Activated T-cell treated with anti-CD3 and anti-CD28 coated beads, Interleukin-2, amount 50 U/mL, for 24 hours (primary cell): ENCODE results near the gene TBC1D9B.
"Not testable (repeated sequence)": the region's sequence is repeated elsewhere in the genome, so short reads cannot be mapped to it uniquely, and the experiment has no call there.

Experiments used
- DNase-seq: peaks from one replicate; pipeline ENCODE4 v3.0.0-alpha.2; 2020
- H3K27ac Mint-ChIP-seq: 2 replicates; pipeline ENCODE4 v1.8.0; 2020; ENCODE audit warnings: mild to moderate bottlenecking, mixed read lengths
- H3K27me3 Mint-ChIP-seq: 2 replicates; pipeline ENCODE4 v1.8.0; 2020; ENCODE audit warnings: mixed read lengths
- H3K36me3 Mint-ChIP-seq: 2 replicates; pipeline ENCODE4 v1.8.0; 2020; ENCODE audit warnings: low read depth, mixed read lengths
- H3K4me1 Mint-ChIP-seq: 2 replicates; pipeline ENCODE4 v1.8.0; 2020; ENCODE audit warnings: low read depth, mixed read lengths
- H3K4me3 Mint-ChIP-seq: 2 replicates; pipeline ENCODE4 v1.8.0; 2020; ENCODE audit warnings: mild to moderate bottlenecking, moderate library complexity, mixed read lengths
- H3K9me3 Mint-ChIP-seq: 2 replicates; pipeline ENCODE4 v1.8.0; 2020; ENCODE audit warnings: mixed read lengths

The TBC1D9B gene

GRCh38 chr5:179834871-179835270 is 72.8 kb downstream of the TBC1D9B start:
- H3K4me1 Mint-ChIP-seq = peaks cover 29% of the 10 kb centered on the region
- not testable (repeated sequence) for H3K27ac Mint-ChIP-seq, DNase-seq, H3K4me3 Mint-ChIP-seq, H3K9me3 Mint-ChIP-seq, H3K27me3 Mint-ChIP-seq
- H3K36me3 Mint-ChIP-seq = peaks cover 90% of the 10 kb centered on the region

DNA sequence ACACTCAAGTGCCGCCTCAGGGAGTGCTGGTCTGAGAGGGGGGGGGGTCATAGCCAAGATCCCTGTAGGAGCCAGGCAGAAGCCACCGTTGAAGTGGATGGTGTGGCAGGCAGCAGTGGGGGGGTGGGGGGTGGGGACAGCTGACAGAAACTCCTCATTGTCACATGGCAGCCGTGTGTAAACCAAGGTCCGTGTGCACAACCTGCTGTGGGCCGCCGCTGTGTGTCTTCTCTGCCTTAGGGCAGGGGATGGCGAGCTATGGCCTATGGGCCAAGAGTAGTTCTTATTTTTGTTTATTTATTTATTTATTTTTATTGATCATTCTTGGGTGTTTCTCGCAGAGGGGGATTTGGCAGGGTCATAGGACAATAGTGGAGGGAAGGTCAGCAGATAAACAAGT is 73.6 kb downstream of the TBC1D9B start:
- no peak for DNase-seq
- Mint-ChIP-seq H3K4me3 (no peak overlapping the region), H3K27me3 (no peaks in the 10 kb centered on the region), H3K27ac (no peak overlapping the region), H3K36me3 (peaks cover 91% of the 10 kb centered on the region), H3K4me1 (peaks cover 30% of the 10 kb centered on the region), H3K9me3 (no peaks in the 10 kb centered on the region)

DNA sequence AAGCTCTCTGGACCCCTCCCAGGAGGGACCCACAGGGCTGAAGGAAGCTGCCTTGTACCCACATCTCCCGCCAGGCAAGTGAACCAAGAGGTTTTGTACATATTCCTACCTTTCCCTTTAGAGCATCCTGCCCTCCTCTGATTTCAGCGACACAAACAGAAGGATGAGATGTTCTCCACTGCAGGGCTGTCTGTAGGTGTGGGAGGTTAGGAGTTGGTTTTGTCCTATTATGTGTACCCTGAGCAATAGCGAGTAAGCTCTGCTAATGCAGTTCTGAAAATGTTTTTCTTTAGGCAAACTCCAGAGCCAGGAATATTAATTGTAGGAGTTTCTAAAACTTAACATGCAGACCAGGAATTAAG is 74.0 kb downstream of the TBC1D9B start:
- H3K27me3 Mint-ChIP-seq = no peaks in the 10 kb centered on the region
- DNase-seq = no peak
- peak overlapping the region; percentile 71 for H3K27ac Mint-ChIP-seq
- no peak overlapping the region for H3K4me3 Mint-ChIP-seq
- peaks cover 92% of the 10 kb centered on the region for H3K36me3 Mint-ChIP-seq
- H3K9me3 Mint-ChIP-seq = no peaks in the 10 kb centered on the region
- H3K4me1 Mint-ChIP-seq = peaks cover 33% of the 10 kb centered on the region

- Mint-ChIP-seq H3K27me3 (no peaks in the 10 kb centered on the region), H3K27ac (peak overlapping the region; percentile 71), H3K4me1 (peaks cover 35% of the 10 kb centered on the region), H3K4me3 (no peak overlapping the region), H3K36me3 (peaks cover 92% of the 10 kb centered on the region), H3K9me3 (no peaks in the 10 kb centered on the region)
- no peak for DNase-seq
Observed at GRCh38 chr5:179833056-179833708, 74.5 kb downstream of the TBC1D9B start.

DNA sequence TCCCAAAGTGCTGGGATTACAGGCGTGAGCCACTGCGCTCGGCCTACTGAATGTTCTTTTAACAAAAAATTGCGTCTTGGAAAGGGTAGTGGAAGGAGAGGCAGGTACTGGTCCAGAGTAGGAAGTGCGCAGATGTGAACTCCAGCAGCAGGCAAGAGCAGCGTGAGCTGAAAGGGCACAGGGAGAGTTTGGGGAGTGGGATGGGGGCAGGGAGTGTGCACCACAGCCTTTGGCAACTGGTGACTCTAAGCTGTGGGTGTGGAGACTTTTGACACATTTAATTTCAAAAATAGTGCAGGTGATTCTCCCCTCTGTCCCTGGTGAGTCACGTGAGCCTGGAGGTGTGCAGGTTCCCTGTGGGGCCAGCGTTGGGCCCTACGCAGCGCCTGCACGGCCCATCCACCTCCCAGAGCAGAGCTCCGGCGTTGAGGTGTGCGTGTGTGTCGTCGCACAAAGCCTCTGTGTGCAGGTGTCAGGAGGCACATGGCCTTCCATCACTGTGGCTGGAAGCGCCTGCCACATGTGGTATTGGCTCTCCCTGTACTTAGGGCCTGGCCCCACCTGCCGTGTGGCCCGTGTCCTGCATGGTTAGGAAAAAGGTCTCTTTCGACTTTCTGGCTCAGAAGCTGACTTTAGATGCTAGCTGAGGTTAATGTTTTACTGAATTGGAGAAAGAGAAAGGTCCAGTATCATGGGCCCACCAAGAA is 75.5 kb downstream of the TBC1D9B start:
- Mint-ChIP-seq H3K4me3 (no peak overlapping the region), H3K4me1 (peaks cover 40% of the 10 kb centered on the region), H3K9me3 (no peaks in the 10 kb centered on the region), H3K27me3 (no peaks in the 10 kb centered on the region), H3K36me3 (peaks cover 92% of the 10 kb centered on the region), H3K27ac (peak overlapping the region; percentile 74)
- no peak for DNase-seq

DNA sequence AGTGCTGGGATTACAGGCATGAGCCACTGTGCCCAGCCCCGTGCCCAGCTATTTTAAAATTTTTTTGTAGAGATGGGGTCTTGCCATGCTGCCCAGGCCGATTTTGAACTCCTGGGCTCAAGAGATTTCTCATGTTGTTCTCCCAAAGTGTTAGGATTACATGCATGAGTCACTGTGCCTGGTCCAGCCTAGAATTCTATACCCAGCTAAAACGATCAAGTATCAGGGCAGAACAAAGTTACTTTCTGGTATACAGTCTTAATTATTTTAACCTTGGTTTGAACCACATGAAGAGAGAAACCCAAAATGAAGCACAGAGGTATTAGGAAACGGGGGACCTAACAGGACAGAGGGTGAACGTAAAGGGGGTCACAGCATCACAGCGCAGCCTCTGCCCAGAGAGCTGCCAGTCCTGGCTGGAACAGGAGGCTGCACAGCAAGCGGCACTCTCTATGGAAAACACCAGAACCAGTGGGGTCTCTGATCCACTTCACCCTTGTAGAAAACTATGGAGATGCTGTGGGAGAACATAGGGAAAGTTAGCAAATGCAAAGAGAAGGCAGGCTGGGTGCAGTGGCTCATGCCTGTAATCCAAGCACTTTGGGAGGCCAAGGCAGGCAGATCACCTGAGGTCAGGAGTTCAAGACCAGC is 76.8 kb downstream of the TBC1D9B start:
- peak overlapping the region; percentile 55 for H3K27ac Mint-ChIP-seq
- no peak overlapping the region for H3K4me3 Mint-ChIP-seq
- H3K27me3 Mint-ChIP-seq = no peaks in the 10 kb centered on the region
- DNase-seq = no peak
- peaks cover 92% of the 10 kb centered on the region for H3K36me3 Mint-ChIP-seq
- peaks cover 33% of the 10 kb centered on the region for H3K4me1 Mint-ChIP-seq
- no peaks in the 10 kb centered on the region for H3K9me3 Mint-ChIP-seq

- Mint-ChIP-seq H3K4me1 (peaks cover 38% of the 10 kb centered on the region), H3K4me3 (no peak overlapping the region)
- DNase-seq = no peak
Observed at GRCh38 chr5:179829732-179830435, 77.8 kb downstream of the TBC1D9B start.

GRCh38 chr5:179828756-179829421 is 78.8 kb downstream of the TBC1D9B start:
- no peak for DNase-seq
- Mint-ChIP-seq H3K4me3 (no peak overlapping the region), H3K27me3 (no peaks in the 10 kb centered on the region), H3K4me1 (peaks cover 43% of the 10 kb centered on the region), H3K27ac (peak overlapping the region; percentile 81), H3K9me3 (no peaks in the 10 kb centered on the region), H3K36me3 (peaks cover 99% of the 10 kb centered on the region)

More at GRCh38 chr5:179829732-179830435, 77.8 kb downstream of the TBC1D9B start:
- Mint-ChIP-seq H3K9me3 (no peaks in the 10 kb centered on the region), H3K27me3 (no peaks in the 10 kb centered on the region), H3K36me3 (peaks cover 93% of the 10 kb centered on the region), H3K27ac (peak overlapping the region; percentile 81)

- Mint-ChIP-seq H3K4me1 (peaks cover 46% of the 10 kb centered on the region), H3K27ac (peak overlapping the region; percentile 91), H3K36me3 (peaks cover 99% of the 10 kb centered on the region), H3K27me3 (no peaks in the 10 kb centered on the region), H3K9me3 (no peaks in the 10 kb centered on the region), H3K4me3 (peak overlapping the region; percentile 25)
- peak; percentile 69 for DNase-seq
Observed at GRCh38 chr5:179827680-179828079, 80.0 kb downstream of the TBC1D9B start.

- H3K27ac Mint-ChIP-seq = peak overlapping the region; percentile 33
- no peaks in the 10 kb centered on the region for H3K9me3 Mint-ChIP-seq
- no peak for DNase-seq
- peaks cover 56% of the 10 kb centered on the region for H3K4me1 Mint-ChIP-seq
- no peaks in the 10 kb centered on the region for H3K27me3 Mint-ChIP-seq
- peaks cover 92% of the 10 kb centered on the region for H3K36me3 Mint-ChIP-seq
- no peak overlapping the region for H3K4me3 Mint-ChIP-seq
Observed at GRCh38 chr5:179825655-179826182, 82.0 kb downstream of the TBC1D9B start.

GRCh38 chr5:179824745-179825112 is 83.0 kb downstream of the TBC1D9B start:
- H3K27me3 Mint-ChIP-seq = no peaks in the 10 kb centered on the region
- peaks cover 62% of the 10 kb centered on the region for H3K4me1 Mint-ChIP-seq
- H3K4me3 Mint-ChIP-seq = no peak overlapping the region
- H3K9me3 Mint-ChIP-seq = no peaks in the 10 kb centered on the region
- no peak for DNase-seq
- H3K36me3 Mint-ChIP-seq = peaks cover 82% of the 10 kb centered on the region
- H3K27ac Mint-ChIP-seq = peak overlapping the region; percentile 23

DNA sequence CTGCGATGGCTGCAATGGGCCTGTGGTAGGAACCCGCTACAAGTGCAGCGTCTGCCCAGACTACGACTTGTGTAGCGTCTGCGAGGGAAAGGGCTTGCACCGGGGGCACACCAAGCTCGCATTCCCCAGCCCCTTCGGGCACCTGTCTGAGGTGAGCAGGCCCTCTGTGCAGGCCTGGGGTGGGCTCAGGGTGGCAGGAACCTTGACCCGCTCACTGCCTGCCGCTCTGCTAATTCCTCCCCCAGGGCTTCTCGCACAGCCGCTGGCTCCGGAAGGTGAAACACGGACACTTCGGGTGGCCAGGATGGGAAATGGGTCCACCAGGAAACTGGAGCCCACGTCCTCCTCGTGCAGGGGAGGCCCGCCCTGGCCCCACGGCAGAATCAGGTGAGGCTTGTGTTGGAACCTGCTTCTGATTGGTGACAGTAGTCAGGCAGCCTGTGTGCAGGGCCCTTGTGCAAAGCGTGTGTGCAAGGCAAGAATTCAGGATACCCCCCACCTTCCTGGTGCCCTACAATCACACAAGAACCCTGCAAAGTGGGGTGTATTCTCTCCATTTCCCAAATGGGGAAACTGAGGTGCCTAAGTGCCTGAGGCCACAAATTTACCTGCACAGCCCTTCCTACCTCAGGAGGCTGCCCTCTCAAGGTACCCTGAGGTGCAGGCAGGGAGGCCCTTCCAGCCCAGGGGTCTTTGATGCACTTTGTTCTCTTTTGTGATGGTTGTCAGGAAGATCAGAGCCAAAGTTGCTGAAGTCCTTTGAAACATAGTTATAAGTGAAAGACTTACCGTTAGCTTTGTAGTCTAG is 83.6 kb downstream of the TBC1D9B start:
- Mint-ChIP-seq H3K27ac (peak overlapping the region; percentile 23), H3K9me3 (no peaks in the 10 kb centered on the region), H3K4me1 (peaks cover 65% of the 10 kb centered on the region), H3K4me3 (no peak overlapping the region), H3K36me3 (peaks cover 76% of the 10 kb centered on the region), H3K27me3 (no peaks in the 10 kb centered on the region)
- DNase-seq = no peak

- H3K9me3 Mint-ChIP-seq = no peaks in the 10 kb centered on the region
- peaks cover 60% of the 10 kb centered on the region for H3K36me3 Mint-ChIP-seq
- peak overlapping the region; percentile 91 for H3K4me3 Mint-ChIP-seq
- peak overlapping the region; percentile 95 for H3K27ac Mint-ChIP-seq
- H3K27me3 Mint-ChIP-seq = no peaks in the 10 kb centered on the region
- no peak for DNase-seq
- peaks cover 65% of the 10 kb centered on the region for H3K4me1 Mint-ChIP-seq
Observed at GRCh38 chr5:179822444-179822990, 85.2 kb downstream of the TBC1D9B start.
